ENCODE measurements around the gene CMC4.
A peak's percentile ranks its signal among the peaks of the same experiment; 100 is the strongest.

Gene CMC4, protein sequence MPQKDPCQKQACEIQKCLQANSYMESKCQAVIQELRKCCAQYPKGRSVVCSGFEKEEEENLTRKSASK

DNA sequence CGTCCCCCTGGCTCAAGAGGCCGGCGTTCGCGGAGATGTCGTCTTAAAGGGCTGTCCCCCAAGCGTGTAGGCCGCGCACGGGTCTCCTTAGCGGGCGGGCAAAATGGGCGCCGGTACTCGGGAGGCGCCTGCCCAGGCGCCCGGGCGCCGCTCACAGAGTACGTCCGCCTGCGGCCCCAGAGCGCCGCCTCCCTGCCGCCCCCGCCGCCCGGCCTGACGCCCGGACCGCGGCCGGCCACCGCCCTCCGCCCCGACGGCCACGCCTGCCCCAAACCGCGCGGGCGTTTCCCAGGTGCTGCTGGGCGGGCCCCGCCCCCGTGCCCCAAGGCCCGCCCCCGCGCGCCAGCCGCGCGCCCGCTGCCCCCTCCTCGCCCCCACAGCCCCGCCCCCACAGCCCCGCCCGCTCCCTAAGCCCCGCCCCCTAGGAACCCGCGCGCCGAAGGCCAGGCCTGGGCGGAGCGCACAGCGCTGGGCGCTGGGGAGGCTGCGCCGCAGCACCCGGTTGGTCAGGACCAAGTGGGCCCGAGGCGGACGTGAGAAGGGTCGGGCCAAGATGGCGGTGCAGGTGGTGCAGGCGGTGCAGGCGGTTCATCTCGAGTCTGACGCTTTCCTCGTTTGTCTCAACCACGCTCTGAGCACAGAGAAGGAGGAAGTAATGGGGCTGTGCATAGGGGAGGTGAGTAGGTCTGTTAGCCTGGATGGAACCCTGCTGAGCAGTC, at the start of gene CMC4, which contains the start of the genes BRCC3 and MTCP1:
Gene CMC4 (minus strand): TSS at position 162 of the 719 bp plus-strand sequence. CDS start 7,113 bp downstream, outside the sequence.
Gene BRCC3 (plus strand): TSS at position 534 of the 719 bp plus-strand sequence. CDS start 20 bp downstream, at position 554.
Gene MTCP1 (minus strand): TSS at position 162 of the 719 bp plus-strand sequence. CDS start 5,126 bp downstream, outside the sequence.
- peak; percentile 88 for DNase-seq (ENCODE audit: low spot score)

DNA sequence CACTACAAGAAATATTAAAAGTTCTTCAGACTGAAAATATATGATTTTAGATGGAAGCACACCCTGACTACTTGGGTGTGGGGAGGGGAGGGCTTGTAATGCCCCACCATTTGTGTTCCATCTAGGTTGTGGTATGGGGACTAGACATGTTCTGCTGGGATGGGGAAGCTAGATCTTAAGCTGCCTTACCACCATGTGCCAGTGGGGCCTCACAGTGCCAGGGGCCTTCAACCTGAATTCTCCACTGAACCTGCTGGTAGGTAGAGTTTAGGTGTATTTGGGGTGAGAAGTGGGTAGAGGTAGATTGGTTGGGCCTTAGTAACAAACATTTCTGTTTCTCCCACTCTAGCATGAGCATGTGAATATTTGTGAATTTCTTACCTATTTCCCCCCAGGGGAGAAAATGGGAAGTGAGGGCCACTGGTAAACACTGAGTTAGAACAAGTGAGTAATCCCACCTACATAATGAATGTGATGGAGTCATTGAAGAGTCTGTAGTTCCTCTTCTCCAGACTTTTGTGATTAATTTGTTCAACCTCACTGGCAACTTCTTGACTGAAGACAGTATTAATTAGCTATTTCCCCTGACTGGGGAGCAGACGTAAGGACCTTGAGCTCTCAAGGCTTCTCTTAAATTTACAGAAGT, 44.4 kb upstream of the CMC4 start:
- DNase-seq (ENCODE audit: low spot score): no peak

DNA sequence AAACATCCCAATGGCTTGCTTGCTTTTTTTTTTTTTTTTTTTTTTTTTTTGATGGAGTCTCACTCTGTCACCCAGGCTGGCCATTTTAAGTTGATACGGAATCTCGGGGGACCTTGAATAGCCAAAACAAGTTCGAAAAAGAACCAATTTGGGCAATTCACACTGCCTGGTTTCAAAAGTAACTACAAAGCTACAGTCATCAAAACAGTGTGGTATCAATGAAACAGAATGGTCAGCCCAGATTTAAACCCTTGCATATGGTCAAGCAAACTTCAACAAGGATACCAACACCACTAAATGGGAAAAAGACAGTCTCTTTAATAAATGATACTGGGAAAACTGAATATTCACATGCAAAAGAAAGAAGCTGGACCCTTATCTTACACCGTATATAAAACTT, 42.2 kb upstream of the CMC4 start:
- no peak for DNase-seq (ENCODE audit: low spot score)

DNA sequence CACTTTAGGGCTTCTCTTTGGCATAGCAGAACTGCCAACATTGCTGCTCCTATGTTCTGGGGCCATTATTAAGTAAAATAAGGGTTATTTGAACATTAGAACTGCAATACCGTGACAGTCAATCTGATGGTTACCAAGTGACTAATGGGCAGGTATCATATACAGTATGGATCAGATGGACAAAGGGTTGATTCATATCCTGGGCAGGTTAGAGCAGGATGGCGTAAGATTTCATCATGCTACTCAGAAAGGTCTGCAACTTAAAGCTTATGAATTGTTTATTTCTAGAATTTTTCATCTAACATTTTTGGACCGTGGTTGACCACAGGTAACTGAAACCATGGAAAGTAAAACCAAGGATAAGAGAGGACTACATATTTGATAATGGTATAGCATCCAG, 41.2 kb upstream of the CMC4 start:
- no peak for DNase-seq (ENCODE audit: low spot score)

DNA sequence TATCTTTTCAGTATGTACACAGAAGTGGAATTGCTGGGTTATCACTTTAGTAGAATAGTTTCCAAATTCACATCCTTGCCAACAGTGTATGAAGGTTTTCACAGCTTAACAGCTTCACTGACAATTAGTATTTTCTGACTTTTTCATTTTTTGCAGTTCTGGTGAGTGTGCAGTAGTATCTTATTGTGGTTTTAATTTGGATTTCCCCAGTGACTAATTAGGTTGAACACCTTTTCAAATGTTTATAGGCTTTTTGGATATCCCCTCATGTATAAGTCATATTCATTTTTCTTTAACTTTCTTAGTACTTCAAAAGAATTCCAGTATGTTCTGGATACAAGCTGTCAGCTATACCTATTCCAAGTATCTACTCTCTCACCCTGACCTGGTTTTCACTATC, 37.5 kb upstream of the CMC4 start:
- no peak for DNase-seq (ENCODE audit: low spot score)

DNA sequence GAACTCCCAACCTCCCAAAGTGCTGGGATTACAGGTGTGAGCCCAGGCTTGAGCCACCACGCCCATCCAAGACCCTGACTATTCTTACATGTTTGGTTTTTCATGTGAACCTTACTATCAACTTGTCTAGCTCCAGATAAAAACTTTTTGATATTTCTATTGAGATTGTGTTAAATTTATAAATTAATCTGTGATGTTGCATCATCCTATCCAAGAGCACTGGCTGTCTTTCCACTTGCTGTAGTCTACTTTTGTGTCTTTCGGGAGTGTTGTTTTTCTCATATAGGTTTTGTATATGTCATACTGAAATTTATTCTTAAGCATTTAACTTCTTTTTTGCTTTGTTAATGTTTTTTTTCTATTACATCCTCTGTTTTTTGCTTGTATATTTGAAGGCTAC, 35.0 kb upstream of the CMC4 start:
- no peak for DNase-seq (ENCODE audit: low spot score)

DNA sequence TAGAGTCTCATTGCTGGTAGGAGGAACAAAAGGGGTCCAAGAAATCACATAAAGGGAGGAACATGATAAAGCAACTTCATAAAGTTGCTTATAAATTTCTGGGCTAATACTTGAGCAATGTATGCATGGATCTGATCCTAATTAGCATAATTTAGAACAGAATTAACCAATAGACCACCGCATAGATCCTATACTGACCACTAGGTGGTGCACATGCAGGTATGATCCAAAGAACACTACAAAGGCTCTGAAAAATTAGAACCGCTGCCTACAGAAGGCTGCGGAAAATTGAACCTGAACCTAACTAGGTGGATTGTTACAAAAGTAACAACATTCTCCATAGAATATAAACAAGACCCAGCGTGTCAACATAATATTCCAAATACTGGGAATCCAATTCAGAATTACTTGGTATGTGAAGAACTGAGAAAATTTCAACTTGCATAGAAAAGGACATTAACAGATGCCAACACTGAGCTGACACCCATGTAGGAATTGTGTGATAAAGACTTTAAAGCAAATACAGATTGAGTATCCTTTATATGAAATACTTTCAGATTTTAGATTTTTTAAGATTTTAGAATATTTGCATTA, 23.6 kb upstream of the CMC4 start:
- DNase-seq (ENCODE audit: low spot score): peak; percentile 17

DNA sequence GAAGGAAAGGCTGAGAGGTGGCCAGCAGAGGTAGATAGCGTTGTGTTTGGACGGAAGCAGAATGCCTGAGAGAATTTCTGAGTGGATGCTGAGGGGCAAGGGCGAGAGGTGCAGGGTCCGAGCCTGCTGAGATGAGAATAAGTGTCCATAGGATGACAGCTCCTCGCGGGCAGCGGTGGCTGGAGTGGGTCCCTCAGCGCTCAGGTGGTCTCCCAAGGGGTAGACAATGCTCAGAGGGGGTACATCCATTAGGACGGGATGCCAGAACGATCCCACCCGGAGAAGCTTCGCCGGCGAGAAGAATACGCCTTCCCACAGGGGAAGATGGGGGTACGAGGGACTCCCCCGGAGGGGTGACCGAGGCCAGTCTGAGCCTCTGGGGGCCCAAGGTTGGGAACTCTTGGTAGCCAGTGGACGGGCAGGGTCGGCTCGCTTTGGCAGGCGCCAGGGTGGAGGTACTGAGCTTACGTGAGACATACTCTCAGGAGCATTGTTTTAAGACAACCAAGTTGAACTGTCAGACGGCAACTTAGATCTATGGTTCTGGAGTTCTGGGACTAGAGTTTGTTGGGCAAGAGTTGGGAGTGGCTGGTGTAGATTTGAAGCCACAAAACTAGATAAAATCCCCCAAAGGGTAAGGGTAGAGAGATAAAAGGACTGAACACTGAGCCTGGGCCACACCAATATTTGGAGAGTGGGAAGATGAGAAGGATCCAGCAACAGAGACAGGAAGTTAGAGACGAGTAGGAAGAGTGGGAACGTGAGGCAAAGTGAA, 16.2 kb upstream of the CMC4 start:
- DNase-seq (ENCODE audit: low spot score): no peak

DNA sequence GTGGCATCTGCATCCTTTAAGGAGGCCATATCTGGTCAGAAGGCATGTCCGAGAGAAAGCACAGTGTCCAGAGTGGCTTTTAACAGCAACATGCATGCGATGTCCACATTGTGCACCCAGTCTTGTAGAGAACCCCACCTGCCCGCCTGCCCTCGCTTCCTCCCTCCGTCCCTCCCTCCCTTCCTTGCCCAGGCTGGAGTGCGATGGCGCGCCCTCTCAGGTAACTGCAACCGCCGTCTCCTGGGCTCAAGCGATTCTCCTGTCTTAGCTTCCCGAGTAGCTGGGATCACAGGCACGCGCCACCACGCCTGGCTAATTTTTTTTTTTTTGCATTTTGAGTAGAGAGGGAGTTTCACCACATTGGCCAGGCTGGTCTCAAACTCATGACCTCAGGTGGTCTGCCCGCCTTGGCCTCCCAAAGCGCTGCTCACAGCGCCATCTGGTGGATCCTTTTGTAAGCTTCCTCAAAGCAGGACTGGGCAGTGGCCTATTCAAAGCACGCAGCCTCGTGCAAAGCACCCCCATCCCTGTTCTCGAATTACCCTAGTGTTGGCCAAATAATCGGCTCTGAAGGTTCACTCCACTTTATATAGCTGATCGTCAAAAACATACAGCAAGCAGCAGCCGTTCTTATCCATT, 15.4 kb upstream of the CMC4 start:
- peak; percentile 38 for DNase-seq (ENCODE audit: low spot score)

DNA sequence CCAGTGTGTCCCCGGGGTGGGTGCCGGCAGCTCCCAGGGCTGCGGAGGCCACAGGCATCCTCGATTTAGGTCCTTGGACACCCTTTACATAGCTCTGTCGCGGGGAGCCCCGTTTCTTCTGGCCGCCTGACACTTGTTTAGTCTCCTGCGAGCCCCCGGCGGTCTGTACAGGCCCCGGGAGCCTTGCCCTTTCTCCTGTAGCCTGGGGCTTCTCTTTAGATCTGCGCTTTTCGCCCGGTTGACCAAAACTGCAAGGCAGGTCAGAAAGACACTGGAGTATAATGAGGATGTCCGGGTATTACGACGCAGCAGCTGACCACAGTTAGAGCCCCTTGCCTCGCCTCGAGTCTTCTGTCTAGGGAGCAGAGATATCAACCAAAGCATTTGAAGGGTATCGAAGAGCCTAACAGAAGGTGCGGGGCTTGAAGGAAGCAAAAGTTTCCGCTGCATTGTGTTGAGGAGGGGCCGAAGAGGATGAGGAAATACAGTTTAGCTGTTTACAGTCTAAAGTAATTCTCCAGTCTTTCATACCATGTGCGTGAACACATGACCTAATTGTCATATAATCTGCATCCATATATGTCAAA, 851 bp upstream of the CMC4 start:
- no peak for DNase-seq (ENCODE audit: low spot score)

DNA sequence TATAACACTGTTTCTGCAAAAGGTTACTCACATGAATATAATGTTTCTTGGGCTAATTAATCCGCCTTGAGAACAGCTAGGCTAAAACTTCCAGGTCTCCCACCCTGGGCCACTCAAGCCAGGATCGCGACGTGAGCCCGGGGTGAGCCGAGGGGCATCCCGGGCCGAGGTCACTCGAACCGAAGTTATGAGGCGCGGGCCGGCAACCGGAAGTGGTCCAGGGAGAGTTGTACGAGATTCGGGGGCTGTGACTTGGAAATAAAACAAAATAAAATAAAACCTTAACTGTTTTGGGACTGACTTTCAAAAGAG, 317 bp downstream of the CMC4 start:
- DNase-seq (ENCODE audit: low spot score): peak; percentile 33

DNA sequence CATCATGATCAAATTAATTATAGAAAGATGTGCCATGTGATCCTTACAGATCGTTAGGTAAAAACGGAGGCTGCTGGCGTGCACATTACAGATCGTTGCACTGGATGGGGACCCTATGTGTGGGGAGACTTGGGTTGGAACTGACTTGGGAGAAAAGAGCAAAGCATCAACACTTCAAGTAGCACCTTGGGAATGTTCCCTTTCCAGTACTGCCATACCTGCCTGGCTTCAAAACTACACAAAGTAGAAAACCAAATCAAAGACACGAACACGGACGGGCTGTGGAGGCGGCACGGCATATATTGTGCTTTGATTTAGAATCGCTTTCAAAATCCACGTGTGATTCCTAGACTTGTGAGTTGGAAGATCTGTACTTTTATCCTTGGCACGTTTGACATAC, 898 bp downstream of the CMC4 start:
- DNase-seq (ENCODE audit: low spot score): no peak

DNA sequence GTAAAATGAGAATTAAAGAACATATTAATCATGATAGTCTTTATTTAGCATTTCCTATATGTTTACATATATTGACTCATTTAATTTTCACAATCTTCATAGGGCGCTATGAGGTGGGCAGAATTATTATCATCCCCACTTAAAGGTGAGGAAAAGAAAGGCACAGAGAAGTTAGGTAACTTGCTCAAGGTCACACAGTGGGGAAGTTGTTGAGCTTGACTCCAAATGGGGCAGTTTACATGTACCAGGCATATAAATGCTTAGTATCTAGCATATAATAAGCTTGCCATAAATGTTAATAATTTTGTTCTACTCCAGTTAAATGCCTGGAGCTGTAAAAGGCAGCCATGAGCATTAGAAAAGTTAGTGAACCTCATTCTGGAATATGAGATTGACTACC, 1.5 kb downstream of the CMC4 start:
- DNase-seq (ENCODE audit: low spot score): no peak

DNA sequence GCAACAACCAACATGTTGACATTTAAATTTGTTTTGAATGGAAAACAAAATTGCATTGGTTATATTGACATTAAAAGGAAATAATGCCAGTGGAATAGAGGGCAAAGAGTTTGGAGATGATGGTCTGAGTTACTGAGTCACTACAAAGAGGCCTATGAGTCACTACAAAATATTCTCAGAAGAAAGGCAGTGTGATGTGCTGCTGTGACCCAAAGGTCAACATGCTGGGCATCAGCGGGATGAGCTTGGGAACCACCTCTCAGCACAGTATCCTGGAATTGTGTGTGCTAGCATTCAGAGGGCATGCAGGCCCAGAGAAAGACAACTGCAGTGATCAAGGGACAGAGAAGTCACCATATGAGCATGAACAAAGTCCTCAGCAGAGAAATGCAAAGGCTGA, 2.8 kb downstream of the CMC4 start:
- no peak for DNase-seq (ENCODE audit: low spot score)

DNA sequence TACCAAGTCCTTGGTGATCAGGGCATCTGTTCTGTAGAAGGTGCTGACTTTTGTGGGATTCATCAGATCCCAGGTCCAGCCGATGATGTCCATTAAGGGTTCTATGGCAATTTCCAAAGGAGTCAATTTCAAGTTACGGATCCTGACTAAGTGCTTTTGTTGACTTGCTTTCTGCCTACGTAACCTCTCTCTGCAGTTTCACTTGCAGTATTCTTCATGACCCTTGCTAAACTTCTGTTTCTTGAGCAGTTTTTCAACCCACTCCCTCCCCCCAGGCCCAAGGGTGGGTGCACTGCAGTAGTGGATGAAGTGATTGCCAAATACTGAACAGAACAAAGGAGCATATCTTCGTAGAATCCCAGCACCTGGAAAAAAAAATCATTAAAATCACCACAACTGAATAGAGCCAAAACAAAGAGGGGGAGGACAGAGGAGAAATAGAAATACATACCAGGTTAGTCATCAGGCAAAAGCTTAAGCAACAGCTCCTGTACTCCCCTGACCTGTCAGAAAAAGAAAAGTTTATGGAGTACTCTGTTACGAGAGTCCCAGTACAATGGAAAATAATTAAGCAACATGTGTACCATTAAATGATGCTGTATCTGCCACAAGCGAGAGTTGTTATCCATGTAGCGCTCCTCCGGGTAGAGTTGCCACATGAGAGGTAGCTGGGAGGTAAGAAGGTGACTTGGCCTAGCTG, 5.8 kb downstream of the CMC4 start:
- no peak for DNase-seq (ENCODE audit: low spot score)

DNA sequence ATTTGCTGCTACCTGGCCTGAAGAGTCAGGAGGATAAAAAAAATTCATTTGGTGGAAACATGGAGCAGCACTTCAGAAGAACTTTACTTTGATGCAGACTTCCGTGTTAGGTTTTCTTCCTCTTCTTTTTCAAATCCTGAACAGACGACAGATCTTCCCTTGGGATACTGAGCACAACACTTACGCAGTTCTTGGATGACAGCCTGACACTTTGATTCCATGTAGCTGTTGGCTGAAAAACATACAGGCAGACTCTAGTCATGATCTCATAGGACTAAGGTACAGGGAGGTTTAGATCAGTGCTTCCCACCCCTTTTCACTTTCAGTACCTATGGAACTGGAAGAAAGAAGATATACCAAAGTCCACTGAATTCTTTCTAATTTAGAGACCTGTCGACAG, 9.2 kb downstream of the CMC4 start:
- DNase-seq (ENCODE audit: low spot score): no peak

DNA sequence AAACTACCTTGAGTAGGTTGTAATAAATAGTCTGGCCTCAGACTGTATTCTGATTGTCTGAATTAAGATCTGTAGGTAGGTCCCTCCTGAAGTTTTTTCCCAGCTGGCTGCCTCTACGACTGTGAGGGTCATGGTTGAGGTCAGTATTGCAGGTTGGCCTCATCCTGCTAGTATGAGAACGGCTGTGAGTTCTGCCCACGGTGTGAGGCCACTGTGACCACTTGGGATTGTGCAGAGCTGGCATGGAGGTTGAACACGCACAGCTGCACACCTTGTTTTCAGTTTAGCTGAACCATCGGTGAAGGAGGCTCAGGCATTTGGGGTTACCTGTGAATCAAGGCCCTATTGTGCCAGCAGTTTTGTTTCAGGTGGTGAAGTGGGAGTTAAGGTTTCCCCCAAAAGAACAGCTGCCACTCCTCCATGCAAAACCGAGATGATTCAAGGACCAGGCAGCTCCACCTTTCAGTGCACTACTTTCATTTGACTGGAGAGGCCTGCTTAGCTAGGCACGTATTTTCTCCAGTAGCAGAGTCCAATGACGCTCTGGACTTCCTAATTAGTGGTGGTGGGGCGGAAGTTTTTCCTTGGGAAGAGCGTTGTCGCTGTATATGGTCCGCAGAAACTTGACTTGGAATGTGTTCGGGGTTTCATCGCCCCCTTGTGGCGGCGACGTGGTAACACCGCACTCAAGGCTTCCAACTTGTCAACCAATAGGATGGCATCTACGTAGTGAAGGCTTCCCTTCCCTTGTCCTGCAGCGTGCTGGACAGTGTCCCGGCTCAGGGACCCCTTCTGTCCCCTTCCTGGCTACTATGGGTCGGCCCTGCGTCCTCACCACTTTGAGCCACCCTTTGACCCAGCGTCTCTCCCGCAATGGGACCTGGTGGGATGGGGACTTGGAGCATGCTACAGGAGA, 13.8 kb downstream of the CMC4 start:
- DNase-seq (ENCODE audit: low spot score): peak; percentile 67

DNA sequence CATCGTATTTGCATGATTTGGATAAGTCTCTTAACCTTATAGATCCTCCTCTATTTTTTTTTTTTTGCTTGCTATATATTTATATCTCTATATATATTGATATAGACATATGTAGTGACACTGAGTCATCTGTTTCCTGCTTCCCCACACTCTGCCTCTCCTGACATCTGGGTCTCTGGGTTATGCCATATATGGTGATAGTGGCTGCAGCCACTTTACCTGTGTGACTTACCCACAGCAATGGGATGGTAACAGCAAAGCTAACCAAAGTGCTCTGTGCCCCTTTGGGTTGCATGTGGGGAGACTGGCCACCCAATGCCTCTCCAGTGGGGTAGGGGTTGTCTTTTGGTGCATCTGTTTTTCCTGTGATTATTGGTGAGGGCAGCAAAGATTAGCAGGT, 14.5 kb downstream of the CMC4 start:
- no peak for DNase-seq (ENCODE audit: low spot score)

DNA sequence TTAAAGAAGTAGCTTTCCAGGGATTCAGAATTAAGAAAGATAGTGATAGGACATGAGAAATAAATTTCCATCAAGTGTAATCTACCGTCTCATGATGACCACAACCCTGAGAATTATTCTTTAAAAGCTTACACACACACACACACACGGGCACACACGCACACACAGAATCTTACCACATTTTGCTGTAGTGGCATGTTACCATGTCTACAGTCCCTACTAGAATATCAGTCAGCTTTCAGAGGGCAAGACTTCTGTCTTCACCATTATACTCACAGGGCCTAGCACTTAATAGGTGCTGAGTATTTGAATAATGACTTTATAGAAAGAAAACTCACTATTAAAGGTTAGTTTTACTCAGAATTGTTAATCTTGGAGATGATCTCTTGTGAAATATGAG, 15.4 kb downstream of the CMC4 start:
- DNase-seq (ENCODE audit: low spot score): no peak

DNA sequence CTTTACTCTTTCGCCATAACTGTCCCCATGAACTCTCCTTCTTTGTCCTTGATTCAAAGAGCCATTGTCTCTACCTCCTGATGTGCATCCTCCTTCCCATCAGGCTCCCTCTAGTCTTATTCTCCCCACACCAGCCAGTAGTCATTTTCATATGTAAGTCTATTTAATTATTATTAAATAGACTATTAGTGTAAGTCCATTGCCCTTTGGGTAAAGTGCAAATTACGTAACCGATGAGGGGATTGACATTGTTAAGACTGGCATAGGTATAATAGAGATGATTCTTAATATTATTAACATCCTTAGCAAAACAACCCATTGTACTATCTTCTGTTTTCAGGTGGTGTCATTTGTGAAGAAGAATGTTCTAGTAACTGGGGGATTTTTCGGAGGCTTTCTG, 16.7 kb downstream of the CMC4 start:
- no peak for DNase-seq (ENCODE audit: low spot score)

All from iPS-NIHi11 (cell line).